HG03039 (cell line): ENCODE data around the gene MAPKAPK2.

ENCODE experiments used
- ATAC-seq: cut with Tn5 transposase; IDR thresholded peaks from one replicate; pipeline ENCODE4 v1.9.1; 2021; ENCODE audit warnings: mild to moderate bottlenecking, moderate library complexity; ENCODE audit not compliant: unreplicated experiment

The MAPKAPK2 gene

DNA sequence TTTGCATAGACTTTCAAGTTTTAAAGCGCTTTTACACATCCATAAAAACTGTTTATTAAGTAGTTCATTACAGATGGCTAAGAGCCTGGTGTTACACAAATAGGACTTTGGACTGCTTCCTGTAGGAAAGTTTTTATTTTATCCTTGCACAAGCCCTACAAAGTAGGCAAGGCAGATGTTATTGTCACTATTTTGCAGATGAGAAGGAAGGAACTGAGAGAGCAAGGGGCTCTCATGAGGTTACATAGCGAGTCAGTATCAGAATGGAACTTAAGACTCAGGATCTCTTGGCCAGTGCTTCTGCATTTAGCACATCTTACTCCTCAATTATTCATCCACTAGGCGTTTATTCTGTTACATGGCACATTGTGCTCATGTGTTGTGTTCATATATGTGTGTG is 2.6 kb upstream of the MAPKAPK2 start:
- ATAC-seq = no peak

GRCh38 chr1:206683313-206683712 is 1.4 kb upstream of the MAPKAPK2 start:
- no peak for ATAC-seq

DNA sequence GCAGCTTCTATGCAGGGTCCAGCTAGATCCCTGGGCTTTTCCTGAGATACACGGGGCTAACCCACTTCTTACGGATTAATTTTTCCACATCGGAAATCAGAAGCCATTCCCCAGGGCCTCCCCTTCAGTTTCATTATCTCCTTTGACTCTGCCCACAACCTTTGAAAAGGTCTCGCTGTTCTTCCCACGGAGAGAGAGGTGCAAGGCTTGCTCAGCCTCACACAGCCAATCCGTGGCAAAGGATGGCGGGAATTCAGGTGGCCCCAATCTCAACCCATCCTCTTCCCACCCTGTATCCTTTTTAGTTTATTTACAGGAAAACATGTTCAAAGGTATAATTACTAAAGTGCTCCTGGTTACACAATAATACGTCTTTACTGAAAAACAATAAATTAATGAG is 702 bp upstream of the MAPKAPK2 start:
- no peak for ATAC-seq

GRCh38 chr1:206685334-206685768 is 646 bp downstream of the MAPKAPK2 start:
- ATAC-seq = peak; percentile 25

DNA sequence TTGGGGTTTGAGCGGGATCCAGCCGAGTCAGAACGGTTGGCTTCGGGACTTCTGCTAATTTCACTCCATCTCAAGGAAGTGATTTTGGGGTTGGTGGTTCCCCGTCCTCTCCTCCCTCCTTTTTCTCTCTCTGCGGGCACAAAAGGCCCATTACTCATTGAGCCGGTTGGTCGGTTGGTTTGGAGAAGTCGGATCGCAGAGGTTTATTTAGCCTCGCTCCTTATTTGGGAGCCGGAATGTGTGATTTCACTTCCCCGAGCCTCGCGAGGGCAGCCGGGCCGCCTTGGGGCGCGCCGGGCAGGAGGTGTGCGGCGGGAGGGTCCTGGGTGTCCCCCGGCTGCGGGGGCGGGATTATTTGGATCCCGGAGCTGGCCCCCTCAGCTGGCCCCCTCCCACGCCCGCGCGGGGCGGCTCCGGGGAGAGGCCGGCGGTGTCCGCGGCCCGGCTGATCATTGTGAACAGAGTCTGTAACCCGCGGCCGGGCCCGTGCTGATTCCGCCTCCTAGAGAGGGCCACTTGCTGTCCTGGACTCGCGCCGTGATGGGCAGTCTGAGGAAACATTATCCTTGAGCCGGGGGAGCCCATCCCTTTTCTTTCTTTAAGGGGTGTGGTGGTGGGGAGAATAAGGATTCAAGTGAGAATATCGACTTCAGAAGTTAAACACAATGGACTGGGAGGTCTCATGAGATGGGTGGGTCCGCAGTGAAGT is 1.2 kb downstream of the MAPKAPK2 start:
- ATAC-seq = peak; percentile 28

GRCh38 chr1:206686478-206687249 is 2.0 kb downstream of the MAPKAPK2 start:
- ATAC-seq = no peak

DNA sequence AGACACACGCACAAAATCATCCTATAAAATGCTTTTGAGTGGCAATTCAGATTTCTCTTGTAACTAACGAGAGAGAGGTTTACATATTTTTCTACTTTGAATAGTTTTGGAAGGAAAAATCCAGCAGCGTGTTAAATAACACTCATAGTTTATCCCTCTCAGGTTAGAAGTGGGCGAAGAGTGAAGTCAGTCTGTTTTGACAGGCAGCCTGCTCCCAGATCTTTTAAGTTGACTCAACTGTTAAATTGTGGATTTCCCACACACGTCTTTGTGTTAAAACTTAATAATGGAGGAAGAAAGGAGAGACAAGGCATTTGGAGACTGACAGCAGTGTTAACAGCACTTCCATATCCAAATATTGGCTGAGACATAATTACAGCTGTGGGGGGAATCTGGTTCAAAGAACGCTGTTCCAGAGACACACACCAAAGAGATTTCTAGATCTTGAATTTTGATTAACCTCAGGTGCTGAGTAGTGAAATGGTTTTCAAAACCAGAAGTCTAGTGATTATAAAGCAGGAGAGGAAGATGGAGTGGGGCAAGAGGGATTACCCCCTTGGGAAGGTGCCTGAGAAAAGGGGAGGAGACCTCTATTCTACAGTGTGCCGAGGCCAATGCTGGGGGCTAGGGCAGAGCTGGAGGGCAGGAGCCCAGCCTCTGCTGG is 2.7 kb downstream of the MAPKAPK2 start:
- no peak for ATAC-seq

GRCh38 chr1:206687915-206688442 is 3.3 kb downstream of the MAPKAPK2 start:
- no peak for ATAC-seq

GRCh38 chr1:206690516-206690915 is 5.8 kb downstream of the MAPKAPK2 start:
- ATAC-seq = no peak

DNA sequence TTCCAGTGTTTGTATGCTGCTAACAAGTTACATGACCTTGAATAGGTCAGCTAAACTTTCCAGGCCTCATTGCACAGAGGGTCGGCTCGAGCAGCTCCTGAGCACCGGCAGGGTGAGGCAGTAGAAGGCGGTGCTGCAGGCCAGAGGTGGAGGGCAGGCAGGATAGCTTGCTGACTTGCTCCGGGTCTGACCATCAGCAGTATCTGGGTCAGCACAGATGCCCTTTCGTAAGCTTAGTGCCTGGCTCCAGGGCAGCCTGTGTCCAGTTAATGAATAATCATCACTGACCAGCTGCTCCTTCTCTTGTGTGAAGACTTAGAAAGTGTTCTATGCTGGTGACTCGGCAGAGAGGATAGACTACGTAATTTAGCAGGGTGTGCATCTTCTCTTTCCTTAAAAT is 6.9 kb downstream of the MAPKAPK2 start:
- ATAC-seq = no peak

DNA sequence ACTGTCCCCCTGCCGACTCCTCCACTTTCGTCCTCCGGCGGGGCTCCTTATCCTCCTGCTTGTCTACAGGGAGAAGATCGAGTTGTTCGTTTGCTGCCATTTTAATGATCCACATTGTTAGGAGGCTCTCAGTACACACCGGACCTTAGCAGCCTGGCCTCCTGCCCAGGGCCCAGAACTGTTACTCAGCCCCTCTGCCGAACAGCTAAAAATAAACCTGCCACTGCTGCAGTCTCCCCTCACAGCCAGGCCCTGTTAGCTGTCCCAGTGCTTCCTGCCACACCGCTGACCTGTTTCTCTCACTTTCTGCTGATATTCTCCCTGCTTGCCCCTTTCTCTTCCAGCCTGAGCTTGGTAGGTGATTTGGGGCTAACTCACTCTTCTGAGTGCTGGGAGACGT is 8.3 kb downstream of the MAPKAPK2 start:
- no peak for ATAC-seq

DNA sequence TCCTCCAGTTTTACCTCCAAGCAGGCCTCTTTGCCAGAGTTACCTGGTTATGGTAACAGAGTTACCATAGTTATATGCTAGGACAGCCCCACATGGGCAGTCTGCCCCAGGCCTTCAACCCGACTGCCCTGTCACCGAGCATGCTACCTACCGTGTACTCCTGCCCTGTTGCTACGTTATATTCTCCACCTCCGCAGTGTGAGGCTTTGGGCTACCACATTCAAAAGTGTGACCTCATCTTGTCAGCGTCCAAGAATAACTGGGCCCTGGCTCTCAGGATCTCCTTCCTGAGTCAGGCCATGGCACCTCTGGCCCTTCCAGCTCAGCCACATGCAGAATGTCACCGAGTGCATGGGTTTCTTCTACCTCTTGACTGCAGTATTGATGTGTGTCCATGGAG is 8.9 kb downstream of the MAPKAPK2 start:
- no peak for ATAC-seq

DNA sequence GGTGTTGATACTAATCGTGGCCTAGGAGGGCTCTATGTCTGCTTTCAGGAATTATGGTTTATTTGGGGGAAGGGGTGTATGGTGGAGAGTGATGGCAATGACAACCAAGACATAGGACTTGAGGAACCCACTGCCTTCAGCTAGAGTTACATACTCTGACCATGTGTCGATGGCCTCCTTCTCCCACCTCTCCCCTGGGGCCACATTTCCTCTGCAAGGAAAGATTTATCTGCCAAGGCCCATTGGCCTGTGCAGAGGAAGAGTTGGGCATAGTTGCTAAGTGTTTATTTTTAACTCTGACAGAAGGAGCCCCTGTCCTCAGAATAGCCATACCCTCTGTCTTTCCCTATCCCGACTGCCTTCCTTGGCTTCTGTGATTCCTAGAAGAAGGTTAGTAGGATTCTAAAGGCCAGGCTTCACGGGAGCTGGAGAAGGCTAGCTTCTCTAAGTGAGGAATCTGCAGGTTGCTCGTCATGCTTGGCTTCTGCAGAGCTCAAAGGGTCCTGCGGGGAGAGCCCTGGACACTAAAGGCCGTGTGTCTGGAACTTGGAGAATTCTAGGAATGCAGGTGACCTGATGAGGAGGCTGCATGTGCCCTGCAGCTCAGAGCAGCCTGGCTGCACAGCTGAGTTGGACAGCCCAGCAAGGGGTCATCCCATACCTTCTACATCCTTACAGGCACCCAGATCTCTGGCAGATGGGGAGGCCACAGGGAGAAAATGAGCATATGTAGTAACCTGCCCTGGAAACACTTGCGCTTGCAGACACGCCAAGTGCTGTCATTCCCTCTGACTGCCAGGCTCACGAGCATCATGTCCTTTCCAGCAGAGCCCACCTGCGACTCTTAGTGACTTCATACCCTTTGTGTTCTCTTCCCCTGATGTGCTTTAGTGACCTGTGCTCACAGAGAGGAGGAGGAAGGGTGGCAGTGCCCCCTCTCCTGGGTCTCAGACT is 9.7 kb downstream of the MAPKAPK2 start:
- no peak for ATAC-seq

DNA sequence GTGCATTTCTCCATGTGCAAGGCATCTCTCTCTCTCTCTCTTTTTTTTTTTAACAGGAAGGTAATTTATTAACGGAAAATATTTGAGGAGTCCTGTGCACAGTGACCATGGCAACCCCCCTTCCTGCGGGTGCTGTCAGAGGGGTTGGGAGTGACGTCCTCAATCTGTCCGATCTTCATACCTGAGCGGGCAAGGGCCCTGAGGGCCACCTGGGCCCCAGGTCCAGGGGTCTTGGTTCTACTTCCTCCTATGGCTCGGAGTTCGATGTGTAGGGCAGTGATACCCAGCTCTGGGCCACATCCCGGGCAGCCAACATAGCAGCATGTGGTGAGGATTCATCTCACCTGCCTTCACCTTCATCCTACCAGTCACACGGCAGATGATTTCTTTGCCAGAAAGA is 11.0 kb downstream of the MAPKAPK2 start:
- ATAC-seq = no peak

- ATAC-seq = no peak
These were observed 12.3 kb downstream of the MAPKAPK2 start for GRCh38 chr1:206696812-206697585.

DNA sequence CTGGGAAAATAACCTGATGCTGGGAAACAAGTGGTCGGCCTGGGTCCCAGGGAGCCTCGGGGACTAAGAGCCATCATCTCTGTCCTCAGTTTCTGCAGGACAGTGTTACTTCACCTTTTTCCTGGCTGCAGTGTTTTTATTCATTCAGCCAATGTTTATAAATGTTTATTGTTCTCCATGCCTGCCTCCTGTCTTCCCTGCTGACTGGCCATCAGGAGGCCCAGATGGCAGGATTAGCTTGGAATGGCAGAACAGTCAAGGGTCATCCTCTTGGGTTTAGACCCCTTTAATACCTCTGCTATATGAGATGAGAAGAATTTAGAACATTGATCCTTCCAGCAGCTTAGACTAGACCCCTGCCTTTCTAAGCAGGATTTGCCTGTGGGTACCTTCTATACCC is 13.3 kb downstream of the MAPKAPK2 start:
- ATAC-seq = no peak

- no peak for ATAC-seq
These were observed 14.4 kb downstream of the MAPKAPK2 start for GRCh38 chr1:206699000-206699586.

- no peak for ATAC-seq
These were observed 14.9 kb downstream of the MAPKAPK2 start for GRCh38 chr1:206699626-206700025.

DNA sequence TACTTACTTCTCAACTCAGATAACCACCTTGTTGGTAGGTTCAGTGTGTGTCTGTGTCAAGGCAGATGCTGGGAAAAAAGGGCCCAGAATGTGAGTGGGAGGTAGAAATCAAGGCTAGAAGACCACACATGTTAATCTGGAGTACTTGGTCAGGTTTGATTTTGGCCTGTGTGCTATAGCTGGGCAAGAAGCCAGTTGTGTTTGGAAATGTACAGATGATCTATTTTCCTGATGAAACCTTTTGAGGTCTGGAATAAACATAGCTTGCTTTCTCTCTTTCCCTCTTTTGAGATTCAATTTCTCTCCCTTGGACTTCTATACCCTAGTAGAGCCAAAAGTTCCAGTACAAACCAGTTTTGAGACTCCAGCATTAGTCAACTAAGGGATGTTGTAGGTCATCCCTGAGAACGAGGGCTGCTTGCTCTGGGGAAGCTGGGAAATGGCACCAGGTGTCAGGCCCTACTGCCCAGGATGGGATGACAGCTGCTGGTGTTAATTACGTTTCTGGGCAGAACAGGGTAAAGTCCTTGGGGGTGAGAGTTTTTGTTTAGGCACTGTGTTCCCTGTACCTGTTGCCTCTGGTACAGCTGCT is 15.8 kb downstream of the MAPKAPK2 start:
- ATAC-seq = no peak
